Testis (tissue), 2 donors: ENCODE results near the gene TGIF1.

Experiments used
- POLR2A ChIP-seq: fragments of 450-650 bp; IDR thresholded peaks from one replicate; pipeline ENCODE4 v1.6.1; 2017; ENCODE audit warnings: antibody characterized with exemption, mild to moderate bottlenecking, moderate library complexity
- TF ChIP-seq, protein P1 (sequence below), 3 experiments: fragments of 450-650 bp in 2 of 3; fragments of 200-600 bp in 1 of 3; sonication (generic) in 1 of 3; IDR thresholded peaks; one replicate each; pipeline ENCODE4 v1.5.1; 2016 to 2019; ENCODE audit warnings: antibody characterized with exemption in 3 of 3, mild to moderate bottlenecking in 2 of 3, moderate library complexity in 1 of 3

DNA sequence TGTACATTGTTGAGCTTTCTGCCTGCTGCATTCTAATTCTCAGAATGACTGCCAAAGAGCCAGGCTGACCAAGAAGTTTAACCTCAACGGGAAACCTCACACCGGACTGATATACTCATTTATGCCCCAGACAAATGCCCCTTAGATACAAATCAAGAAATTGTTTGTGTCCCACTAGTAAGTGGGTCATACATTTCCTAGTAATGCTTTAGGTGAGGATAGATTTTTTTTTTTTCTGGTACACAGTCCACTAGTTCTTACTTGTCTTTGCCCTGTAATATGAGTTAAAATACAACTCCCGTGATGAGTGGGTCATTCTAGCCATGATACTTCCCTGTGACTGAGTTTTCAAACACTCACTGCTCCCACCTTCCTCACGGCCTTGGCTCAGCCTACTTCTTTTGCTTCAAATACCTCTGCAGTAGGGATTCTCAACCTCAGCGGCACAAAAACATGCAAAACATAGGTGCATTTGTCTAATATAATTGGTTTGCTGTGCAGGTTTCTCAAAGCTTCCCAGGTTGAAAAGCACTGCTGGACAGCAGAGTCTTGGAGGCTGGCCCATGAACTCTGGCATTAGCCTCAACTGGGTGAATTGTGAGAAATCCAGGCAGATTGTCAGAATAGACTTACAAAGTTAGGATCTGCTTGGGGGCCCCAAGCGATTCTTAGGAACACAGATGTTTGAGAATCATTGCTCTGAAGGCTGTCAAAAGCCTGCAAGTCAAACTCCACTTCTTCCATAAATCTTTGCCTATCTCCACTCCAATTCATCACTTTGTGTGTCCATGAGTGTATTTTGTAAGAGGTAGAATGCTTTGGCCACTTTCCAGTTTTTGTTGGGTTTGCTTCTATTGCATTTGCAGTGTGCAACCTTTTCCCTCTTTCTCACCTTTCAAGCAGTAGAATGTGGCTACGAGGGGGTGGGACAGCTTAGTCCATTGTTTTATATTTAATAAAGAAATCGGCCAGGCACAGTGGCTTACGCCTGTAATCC lies 35.5 kb downstream of the TGIF1 start:
- TF ChIP-seq, protein P1, sequence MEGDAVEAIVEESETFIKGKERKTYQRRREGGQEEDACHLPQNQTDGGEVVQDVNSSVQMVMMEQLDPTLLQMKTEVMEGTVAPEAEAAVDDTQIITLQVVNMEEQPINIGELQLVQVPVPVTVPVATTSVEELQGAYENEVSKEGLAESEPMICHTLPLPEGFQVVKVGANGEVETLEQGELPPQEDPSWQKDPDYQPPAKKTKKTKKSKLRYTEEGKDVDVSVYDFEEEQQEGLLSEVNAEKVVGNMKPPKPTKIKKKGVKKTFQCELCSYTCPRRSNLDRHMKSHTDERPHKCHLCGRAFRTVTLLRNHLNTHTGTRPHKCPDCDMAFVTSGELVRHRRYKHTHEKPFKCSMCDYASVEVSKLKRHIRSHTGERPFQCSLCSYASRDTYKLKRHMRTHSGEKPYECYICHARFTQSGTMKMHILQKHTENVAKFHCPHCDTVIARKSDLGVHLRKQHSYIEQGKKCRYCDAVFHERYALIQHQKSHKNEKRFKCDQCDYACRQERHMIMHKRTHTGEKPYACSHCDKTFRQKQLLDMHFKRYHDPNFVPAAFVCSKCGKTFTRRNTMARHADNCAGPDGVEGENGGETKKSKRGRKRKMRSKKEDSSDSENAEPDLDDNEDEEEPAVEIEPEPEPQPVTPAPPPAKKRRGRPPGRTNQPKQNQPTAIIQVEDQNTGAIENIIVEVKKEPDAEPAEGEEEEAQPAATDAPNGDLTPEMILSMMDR (IDR thresholded peaks at IDR 0.05): no peak
- no peak for TF ChIP-seq POLR2A
